GM18502 (cell line): Measurements from ENCODE around the gene MTMR8.
"Not testable (repeated sequence)": the region's sequence is repeated elsewhere in the genome, so short reads cannot be mapped to it uniquely, and the experiment has no call there.

Experiments
- ATAC-seq: cut with Tn5 transposase; IDR thresholded peaks from one replicate; pipeline ENCODE4 v1.9.1; 2021; ENCODE audit warnings: mild to moderate bottlenecking; ENCODE audit not compliant: unreplicated experiment, poor library complexity

Gene MTMR8

DNA sequence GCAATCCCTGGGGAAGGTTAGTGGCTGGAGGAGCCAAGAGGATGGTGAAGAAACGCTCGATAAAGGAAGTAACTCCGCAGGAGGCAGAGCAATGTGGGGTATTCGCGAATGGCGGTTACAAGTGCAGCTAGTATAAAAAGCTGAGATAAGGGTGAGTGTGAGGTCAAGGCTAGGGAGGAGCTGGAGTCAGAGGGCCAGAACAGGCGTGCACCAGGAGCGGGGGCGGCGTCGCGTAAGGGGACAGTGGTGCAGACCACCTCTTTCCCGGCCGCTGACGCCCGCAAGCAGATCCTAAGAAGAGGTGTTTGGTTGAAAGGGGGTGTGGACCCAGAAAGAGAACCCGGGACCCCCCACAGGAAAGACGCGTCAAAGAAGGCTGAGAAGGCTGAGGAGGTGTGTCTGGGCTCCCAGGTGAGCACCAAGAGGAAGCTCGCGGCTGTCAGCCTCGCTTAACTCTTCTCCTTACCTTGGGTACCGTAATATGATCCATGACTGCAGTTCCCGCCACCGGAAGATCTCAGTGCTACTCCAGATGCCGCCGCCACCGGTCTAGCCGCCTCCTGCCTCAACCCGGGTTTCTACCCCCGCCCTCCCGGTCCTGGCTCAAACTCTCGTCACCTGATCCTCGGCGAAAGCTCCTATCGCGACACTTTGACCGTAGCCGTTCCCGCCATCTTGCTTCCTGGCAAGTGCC, at the start of gene MTMR8:
TSS of gene MTMR8 (minus strand) at position 579 of the 694 bp plus-strand sequence. CDS start at position 490, 89 bp downstream.
- ATAC-seq: peak; percentile 97

DNA sequence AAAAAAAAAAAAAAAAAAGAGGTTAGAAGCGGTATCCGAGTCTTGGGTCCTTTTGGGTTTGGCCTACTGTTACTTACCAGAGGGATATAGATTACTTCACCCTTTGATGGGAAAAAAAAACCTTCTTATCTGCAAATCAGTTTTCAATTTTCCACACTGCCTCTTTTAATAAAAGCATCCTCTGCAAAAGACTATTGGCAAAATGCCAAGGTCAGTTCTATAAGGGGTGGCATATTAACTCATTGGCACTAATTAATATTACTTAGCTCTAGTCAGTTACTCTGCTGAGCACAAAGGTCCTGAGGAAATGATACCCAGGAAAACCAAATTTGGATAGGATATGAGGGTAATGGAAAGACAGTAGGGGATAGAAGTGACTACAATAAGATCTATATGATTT, 44.3 kb upstream of the MTMR8 start:
- ATAC-seq: no peak

DNA sequence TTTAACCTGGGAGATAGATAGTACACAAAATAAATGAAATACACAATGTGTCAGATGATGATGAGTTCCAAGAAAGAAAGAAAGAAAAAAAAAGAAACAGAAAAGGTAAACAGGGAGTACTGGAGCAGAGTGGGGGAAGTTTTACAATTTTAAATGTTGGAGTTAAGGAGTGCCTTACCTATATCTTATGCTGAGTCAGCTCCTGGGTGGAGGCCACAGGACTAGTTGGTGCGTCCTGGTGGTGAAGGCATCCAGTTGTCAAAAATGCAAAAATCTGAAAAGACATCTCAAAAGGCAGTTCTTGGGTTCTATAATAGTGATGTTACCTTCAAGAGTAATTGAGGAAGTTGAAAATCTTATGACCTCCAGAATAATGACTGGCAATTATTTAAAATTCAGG, 42.4 kb upstream of the MTMR8 start:
- ATAC-seq: no peak

GRCh38 chrX:64437218-64437617, 42.0 kb upstream of the MTMR8 start:
- ATAC-seq: no peak

DNA sequence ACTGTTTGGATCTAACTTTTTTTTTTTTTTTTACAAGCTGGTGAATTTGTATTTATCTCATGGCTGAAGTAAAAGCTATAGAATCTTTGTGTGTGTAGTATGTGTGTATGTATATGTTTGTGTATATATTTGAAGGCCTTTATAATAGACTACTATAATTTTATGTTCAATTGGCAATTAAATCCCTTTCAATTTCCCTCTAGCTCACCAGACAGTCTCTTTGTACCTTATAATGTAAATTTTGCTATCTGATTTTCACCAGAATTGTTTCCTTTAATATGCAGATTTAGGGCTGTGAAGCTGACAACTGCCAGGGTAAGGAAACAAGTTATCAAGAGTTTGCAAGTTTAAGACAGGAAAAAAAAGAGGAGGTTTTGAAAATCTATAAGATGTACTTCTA, 33.1 kb upstream of the MTMR8 start:
- no peak for ATAC-seq

DNA sequence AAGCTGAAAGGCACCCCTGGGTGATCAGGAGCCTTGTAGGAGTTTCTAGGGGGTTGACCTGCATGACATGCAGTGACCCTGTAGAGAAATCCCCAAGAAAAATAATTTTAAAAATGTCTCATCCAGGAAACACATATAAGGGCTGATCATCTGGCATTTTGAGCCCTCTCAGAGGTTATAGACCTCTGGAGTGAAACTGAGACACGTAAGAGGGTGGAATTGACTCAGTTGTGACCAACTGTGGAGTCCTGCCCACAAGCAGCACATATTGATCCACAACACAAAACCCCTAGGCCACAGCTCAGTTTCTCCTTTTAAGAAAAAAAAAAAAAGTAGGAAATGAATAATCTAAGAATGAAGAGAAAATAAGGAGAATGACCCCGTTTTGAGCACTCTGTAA, 32.5 kb upstream of the MTMR8 start:
- ATAC-seq: peak; percentile 94

- peak; percentile 59 for ATAC-seq
These were observed 32.0 kb upstream of the MTMR8 start for GRCh38 chrX:64427281-64427680.

DNA sequence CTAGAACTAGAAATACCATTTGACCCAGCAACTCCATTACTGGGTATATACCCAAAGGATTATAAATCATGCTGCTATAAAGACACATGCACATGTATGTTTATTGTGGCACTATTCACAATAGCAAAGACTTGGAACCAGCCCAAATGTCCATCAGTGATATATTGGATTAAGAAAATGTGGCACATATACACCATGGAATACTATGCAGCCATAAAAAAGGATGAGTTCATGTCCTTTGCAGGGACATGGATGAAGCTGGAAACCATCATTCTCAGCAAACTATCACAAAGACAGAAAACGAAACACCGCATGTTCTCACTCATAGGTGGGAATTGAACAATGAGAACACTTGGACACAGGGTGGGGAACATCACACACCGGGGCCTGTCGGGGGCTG, 14.5 kb upstream of the MTMR8 start:
- ATAC-seq: not testable (repeated sequence)

- no peak for ATAC-seq
These were observed 2.8 kb upstream of the MTMR8 start for GRCh38 chrX:64398088-64398487.

GRCh38 chrX:64395568-64395929, 297 bp upstream of the MTMR8 start:
- peak; percentile 26 for ATAC-seq

DNA sequence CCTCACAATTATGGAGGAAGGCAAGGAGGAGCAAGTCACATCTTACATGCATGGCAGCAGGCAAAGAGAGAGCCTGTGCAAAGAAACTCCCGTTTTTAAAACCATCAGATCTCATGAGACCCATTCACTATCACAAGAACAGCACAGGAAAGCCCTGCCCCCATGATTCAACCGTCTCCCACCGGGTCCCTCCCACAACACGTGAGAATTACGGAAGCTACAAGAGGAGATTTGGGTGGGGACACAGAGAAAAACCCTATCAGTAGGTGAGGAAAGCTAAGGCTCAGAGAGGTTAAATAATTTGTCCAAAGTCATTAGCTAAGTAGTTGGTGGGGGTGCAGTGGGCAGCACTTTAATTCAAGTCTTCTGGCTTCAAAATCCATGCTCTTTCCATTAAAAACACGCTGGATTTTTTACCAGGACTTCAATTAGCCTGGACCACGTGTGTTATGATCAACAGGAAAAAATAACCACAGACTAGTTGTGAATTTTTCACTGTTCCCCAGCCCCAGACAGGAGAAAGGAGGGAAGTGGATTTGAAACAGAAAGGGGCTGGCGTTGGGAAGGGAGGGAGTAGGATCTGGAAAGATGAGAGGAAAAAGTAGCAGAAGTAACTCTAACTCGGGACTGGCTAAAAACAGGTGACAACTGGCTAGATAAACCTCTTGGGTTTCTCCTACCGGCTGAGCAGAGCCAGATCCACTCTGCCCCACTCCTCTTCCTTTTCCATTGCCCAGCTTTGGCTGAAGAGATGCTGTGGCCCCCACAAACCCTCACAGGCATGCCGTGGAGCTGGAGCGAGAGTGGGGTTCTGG, 986 bp downstream of the MTMR8 start:
- ATAC-seq: peak; percentile 22

DNA sequence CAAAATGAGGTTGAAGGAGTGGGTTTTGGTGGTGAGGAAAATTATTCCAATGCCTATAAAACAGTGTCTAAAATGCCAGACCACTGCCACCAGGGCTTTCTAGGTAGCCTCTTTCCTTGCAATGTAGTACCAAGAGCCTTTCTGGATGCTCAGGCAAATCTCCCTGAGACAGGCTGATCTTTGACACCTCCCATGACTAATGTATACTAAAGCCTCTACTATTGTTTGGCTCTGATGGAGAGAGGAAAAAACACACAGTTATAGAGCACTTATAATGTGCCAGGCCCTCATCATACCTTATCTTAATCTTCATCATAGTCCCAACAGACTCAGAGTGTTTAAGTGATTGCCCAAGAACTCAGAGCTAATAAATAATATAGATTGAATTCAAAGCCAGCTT, 5.8 kb downstream of the MTMR8 start:
- ATAC-seq: no peak

DNA sequence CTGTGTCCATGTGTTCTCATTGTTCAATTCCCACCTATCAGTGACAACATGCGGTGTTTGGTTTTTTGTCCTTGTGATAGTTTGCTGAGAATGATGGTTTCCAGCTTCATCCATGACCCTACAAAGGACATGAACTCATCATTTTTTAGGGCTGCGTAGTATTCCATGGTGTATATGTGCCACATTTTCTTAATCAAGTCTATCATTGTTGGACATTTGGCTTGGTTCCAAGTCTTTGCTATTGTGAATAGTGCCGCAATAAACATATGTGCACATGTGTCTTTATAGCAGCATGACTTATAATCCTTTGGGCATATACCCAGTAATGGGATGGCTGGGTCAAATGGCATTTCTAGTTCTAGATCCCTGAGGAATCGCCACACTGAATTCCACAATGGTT, 14.5 kb downstream of the MTMR8 start:
- not testable (repeated sequence) for ATAC-seq

DNA sequence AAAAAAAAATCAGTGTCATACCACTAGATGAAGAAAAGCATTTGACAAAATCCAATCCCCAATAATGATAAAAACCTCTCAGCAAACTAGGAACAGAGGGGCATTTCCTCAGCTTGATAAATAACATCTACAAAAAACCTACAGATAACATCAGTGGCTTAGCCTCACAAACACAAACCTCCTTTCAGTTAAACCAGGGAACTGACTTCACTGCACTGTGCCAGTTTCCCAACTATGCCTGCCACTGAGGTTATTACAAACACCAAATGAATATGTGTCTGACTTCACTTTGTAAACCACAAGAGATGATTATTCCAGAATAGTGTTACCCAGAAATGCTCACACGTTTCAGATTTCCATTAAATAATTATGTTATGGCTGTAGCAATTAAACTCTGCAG, 15.3 kb downstream of the MTMR8 start:
- ATAC-seq: no peak

- ATAC-seq: no peak
These were observed 17.5 kb downstream of the MTMR8 start for GRCh38 chrX:64377753-64378152.

DNA sequence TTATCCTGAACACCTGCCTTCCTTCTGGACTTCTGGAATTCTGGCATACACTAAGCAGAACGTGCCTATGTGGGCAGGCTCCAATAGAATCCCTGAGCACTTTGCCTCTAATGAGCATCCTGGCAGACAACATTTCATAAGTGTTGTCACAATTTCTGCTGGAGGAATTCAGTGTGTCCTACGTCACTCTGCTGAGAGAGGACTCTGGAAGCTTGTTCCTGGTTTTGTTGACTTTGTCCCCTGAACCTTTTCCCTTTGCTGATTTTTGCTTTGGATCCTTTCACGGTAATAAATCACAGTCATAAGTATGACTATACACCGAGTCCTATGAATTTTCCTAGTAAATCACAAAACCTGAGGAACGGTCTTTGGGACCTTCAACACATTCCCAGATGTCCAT, 43.2 kb downstream of the MTMR8 start:
- ATAC-seq: no peak

DNA sequence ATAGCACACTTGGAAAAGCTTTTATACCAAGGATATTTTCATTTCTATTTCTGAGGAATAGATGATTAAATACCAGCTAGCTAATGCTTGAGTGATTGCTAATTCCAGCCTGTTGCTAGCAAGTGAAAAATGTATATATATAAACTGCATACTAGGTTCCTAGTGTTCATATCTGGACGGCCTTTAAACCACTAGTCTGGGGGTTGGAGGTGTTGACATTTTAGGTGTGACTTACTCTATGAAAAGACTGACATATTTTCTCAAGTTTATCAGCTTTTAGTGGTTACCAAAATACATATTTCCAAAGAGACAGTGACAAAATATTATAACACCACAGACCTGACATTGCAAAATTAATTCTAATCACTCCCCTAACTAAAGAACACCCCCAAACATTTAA, 44.7 kb downstream of the MTMR8 start:
- no peak for ATAC-seq

DNA sequence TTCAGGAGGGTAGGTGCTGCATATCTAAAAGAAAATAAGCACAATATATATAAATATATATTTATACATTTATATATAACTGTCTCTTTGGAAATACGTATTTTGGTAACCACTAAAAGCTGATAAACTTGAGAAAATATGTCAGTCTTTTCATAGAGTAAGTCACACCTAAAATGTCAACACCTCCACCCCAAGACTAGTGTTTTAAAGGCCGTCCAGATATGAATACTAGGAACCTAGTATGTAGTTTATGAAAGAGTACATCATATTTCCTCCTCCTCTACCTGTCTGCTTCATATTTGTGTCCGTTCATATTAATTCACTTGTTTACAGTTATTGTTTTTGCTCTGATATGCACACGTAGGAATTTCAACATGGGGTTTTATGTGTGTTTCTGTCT, 45.2 kb downstream of the MTMR8 start:
- ATAC-seq: no peak

GRCh38 chrX:64342811-64343210, 52.4 kb downstream of the MTMR8 start:
- ATAC-seq: no peak

DNA sequence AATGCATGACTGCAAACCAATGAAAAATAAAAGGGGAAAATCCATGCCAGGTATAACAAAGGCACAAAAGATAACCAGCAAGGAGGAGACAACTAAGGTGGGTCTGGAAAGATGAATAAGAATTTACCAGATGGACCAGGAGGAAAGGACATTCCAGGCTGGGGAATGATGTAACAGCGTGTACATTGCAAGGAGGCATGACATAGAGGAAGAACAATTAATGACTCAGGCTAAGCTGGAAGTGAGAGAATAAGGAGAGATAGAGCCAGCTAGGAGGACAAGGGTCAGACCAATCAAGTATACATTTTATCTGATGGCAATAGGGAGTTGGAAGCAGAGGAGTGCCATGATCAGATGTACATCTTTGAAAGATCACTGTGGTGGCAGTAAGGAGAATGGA, 57.0 kb downstream of the MTMR8 start:
- no peak for ATAC-seq

DNA sequence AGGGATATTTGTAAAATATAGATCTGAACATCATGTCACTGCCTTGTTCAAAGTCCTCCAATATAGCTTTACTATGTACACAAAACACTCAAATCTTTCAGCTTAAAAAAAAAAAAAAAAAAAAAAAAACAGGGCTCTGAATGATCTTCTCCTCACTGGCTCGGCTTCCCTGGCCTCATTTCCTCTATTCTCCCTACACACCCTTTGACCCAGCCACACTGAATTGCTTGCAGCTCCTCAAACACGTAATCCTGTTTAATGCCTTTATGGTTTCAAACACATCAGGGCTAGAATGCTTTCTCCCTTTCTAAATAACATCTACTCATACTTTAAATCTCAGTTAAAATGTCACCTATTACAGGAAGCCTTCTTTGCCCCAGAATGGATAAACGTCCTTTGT, 60.8 kb downstream of the MTMR8 start:
- ATAC-seq: no peak

- no peak for ATAC-seq
These were observed 65.0 kb downstream of the MTMR8 start for GRCh38 chrX:64330284-64330683.
